SK-MEL-5 (cell line): ENCODE data around the gene ZNF423. TPM values are rescaled to one million over a fixed set of nuclear protein-coding genes. Genes with fewer than 3 reads are reported as not detected.

ENCODE experiments used
- DNase-seq: peaks from one replicate; pipeline ENCODE4 v3.0.0-alpha.2; 2016; ENCODE audit warnings: low read depth, low spot score
- in situ Hi-C: cut with HindIII; loops from 2 replicates; pipeline ENCODE4 v1.10.0; 2016; ENCODE audit warnings: low sequenced_read_pairs, high pct_unique_total_duplicates, low pct_unique_long_range_greater_than_20kb
- small RNA-seq, 2 experiments: library from RNA; depleted of rRNA; stranded (forward); fragments of <200 nt; gene quantifications; one replicate each; pipeline ENCODE3, GENCODE V24; 2014
- total RNA-seq: library from RNA; depleted of rRNA; stranded (reverse); fragments of >200 nt; shearing (Covaris generic); gene quantifications from 2 replicates; pipeline ENCODE4 v1.2.3, GENCODE V29; 2014; rRNA removed

The ZNF423 gene
- total RNA-seq, 1 experiment from 2014 or later, result not detected

- in situ Hi-C loops, result no loop called here
- no peak for DNase-seq
Measured at GRCh38 chr16:49454426-49455180, 401.3 kb downstream of the ZNF423 start.

GRCh38 chr16:49453983-49454382 lies 401.9 kb downstream of the ZNF423 start:
- DNase-seq, result no peak
- in situ Hi-C loops, result no loop called here

- in situ Hi-C loops, result no loop called here
- no peak for DNase-seq
Measured at GRCh38 chr16:49453021-49453420, 402.9 kb downstream of the ZNF423 start.

- in situ Hi-C loops, result no loop called here
- DNase-seq, result no peak
Measured at GRCh38 chr16:49452578-49452977, 403.3 kb downstream of the ZNF423 start.

- in situ Hi-C loops, result no loop called here
- no peak for DNase-seq
Measured at GRCh38 chr16:49452108-49452507, 403.8 kb downstream of the ZNF423 start.

GRCh38 chr16:49446805-49447204 lies 409.1 kb downstream of the ZNF423 start:
- in situ Hi-C loops, result no loop called here
- no peak for DNase-seq

GRCh38 chr16:49443576-49443975 lies 412.3 kb downstream of the ZNF423 start:
- no peak for DNase-seq
- in situ Hi-C loops, result no loop called here

- DNase-seq, result no peak
- in situ Hi-C loops, result no loop called here
Measured at GRCh38 chr16:49442805-49443204, 413.1 kb downstream of the ZNF423 start.

- DNase-seq, result peak; percentile 9
- in situ Hi-C loops, result no loop called here
Measured at GRCh38 chr16:49441366-49441780, 414.5 kb downstream of the ZNF423 start.

- DNase-seq, result no peak
- in situ Hi-C loops, result no loop called here
Measured at GRCh38 chr16:49440156-49441065, 415.5 kb downstream of the ZNF423 start.

GRCh38 chr16:49439676-49440075 lies 416.2 kb downstream of the ZNF423 start:
- no peak for DNase-seq
- in situ Hi-C loops, result no loop called here

GRCh38 chr16:49439050-49439449 lies 416.9 kb downstream of the ZNF423 start:
- peak; percentile 3 for DNase-seq
- in situ Hi-C loops, result no loop called here

Small RNA genes lying within 50 kb of the gene (small RNA-seq; reads per million reads assigned to genes)
- gene MRPS21P7 (0 reads per million in 2 experiments), gene MRPS21P8 (0 reads per million in 2 experiments)

Other genes with a start within 250 kb of the ZNF423 start
- gene CNEP1R1, start 169.1 kb upstream of the ZNF423 start, total RNA-seq, result 21.8 and 25.2 TPM in 2 replicates
- 27.9 and 31.3 TPM in 2 replicates for gene HEATR3, start 209.9 kb upstream of the ZNF423 start, total RNA-seq